Skeletal muscle tissue (tissue), 4 donors: ENCODE results near the gene SGMS2. TPM values are rescaled to one million over a fixed set of nuclear protein-coding genes. Genes with fewer than 3 reads are reported as not detected.

ENCODE experiments used
- H3K27ac ChIP-seq: one replicate; pipeline ENCODE4 v1.7.0; 2013; ENCODE audit warnings: mild to moderate bottlenecking, low read depth, low read length, inconsistent platforms
- H3K27me3 ChIP-seq, 3 donors: one replicate each; pipeline ENCODE4 v1.7.0; 2013; ENCODE audit warnings: low read length in 3 of 3; ENCODE audit not compliant: control insufficient read depth in 3 of 3, insufficient read depth in 3 of 3
- H3K36me3 ChIP-seq, 3 donors: one replicate each; pipeline ENCODE4 v1.7.0; 2013; ENCODE audit warnings: low read length in 3 of 3; ENCODE audit not compliant: control insufficient read depth in 3 of 3, insufficient read depth in 3 of 3
- H3K4me1 ChIP-seq, 3 donors: one replicate each; pipeline ENCODE4 v1.7.0; 2013; ENCODE audit warnings: low read length in 3 of 3, mild to moderate bottlenecking in 3 of 3; ENCODE audit not compliant: control insufficient read depth in 3 of 3, insufficient read depth in 3 of 3
- H3K4me3 ChIP-seq, 3 donors: one replicate each; pipeline ENCODE4 v1.7.0; 2013; ENCODE audit warnings: low read length in 3 of 3
- H3K9ac ChIP-seq, 3 donors: one replicate each; pipeline ENCODE4 v1.7.0; 2013; ENCODE audit warnings: low read length in 3 of 3, mild to moderate bottlenecking in 3 of 3, moderate library complexity in 2 of 3, low read depth in 1 of 3
- H3K9me3 ChIP-seq, 3 donors: one replicate each; pipeline ENCODE4 v1.7.0; 2013; ENCODE audit warnings: low read length in 3 of 3; ENCODE audit not compliant: control insufficient read depth in 3 of 3
- total RNA-seq: library from RNA; depleted of rRNA; stranded (reverse); fragments of >200 nt; gene quantifications from one replicate; pipeline ENCODE4 v1.2.3, GENCODE V29; 2014
- donor health status: Osteomylitis.

The SGMS2 gene
- total RNA-seq, 1 donor from 2014 or later, result 13.0 TPM

DNA sequence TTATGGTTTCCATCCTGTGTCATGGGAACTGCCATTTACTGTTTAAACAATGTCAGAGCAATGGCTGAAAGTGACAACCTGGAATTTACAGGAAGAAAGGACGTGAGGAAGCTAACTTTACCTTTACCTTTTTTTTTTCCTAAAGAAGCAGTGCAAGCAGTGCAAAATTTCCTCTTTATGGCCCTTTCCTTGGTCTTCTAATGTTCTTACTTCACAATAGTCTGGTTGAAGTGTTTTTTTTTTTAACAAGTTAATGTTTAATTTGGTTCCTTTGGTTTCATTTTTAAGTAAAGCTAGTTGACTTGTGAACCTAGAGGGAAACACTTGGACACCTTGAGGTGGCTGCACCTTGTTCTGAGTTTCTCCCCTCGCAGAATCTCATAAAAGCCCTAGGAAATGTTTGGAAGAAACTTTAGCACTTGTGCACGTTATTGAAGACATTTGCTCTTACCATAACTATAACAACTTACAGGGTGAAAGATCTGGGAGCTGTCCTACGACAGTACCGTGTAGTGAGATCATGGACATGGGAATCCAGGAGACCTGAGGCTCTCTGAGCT is 1.8 kb downstream of the SGMS2 start:
- Histone ChIP-seq H3K4me3 (peak overlapping the region in 2 of 3 donors; percentile 11 to 83), H3K27ac (no peak overlapping the region), H3K9ac (peak overlapping the region in 1 of 3 donors; percentile 54), H3K27me3 (no peaks in the 10 kb centered on the region), H3K9me3 (no peaks in the 10 kb centered on the region), H3K36me3 (no peaks in the 10 kb centered on the region), H3K4me1 (peaks cover 9 to 14% (median 12%) of the 10 kb centered on the region in 3 donors)

- H3K4me3 ChIP-seq, result no peak overlapping the region
- H3K9ac ChIP-seq, result no peak overlapping the region
- H3K4me1 ChIP-seq, result peaks cover 9 to 14% (median 12%) of the 10 kb centered on the region in 3 donors
- no peaks in the 10 kb centered on the region for H3K27me3 ChIP-seq
- no peak overlapping the region for H3K27ac ChIP-seq
- no peaks in the 10 kb centered on the region for H3K36me3 ChIP-seq
- no peaks in the 10 kb centered on the region for H3K9me3 ChIP-seq
These were observed 3.8 kb downstream of the SGMS2 start for GRCh38 chr4:107828315-107829090.

- Histone ChIP-seq H3K36me3 (no peaks in the 10 kb centered on the region), H3K4me1 (peaks cover 3 to 5% (median 3%) of the 10 kb centered on the region in 3 donors), H3K27me3 (no peaks in the 10 kb centered on the region), H3K9me3 (no peaks in the 10 kb centered on the region), H3K9ac (no peak overlapping the region), H3K27ac (no peak overlapping the region), H3K4me3 (no peak overlapping the region)
These were observed 6.4 kb downstream of the SGMS2 start for GRCh38 chr4:107831140-107831539.

DNA sequence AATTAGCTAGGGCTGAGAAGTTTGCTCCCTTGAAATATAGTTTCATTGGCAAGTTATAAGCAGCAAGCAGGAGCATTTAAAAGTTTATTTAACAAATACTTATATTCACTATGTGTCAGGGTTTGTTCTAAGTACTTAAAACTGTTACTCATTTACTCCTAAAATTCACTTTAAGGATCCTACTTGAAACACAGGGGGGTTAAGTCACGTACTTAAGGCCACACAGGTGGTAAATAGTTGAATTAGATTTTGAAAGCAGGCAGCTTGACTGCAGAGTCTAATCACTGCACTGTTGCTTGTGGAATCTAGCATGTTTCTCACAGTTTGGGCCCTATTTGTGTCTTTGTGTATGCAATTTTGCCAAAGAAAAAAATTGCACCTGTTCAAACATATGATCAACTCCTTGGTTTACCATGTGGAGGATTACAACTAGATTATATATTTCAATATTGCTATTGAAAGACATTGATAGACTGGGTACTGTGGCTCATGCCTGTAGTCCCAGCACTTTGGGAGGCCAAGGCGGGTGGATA is 7.6 kb downstream of the SGMS2 start:
- Histone ChIP-seq H3K36me3 (no peaks in the 10 kb centered on the region), H3K27ac (no peak overlapping the region), H3K4me1 (peaks cover 0 to 4% (median 0%) of the 10 kb centered on the region in 3 donors), H3K4me3 (no peak overlapping the region), H3K27me3 (no peaks in the 10 kb centered on the region), H3K9me3 (no peaks in the 10 kb centered on the region), H3K9ac (no peak overlapping the region)

DNA sequence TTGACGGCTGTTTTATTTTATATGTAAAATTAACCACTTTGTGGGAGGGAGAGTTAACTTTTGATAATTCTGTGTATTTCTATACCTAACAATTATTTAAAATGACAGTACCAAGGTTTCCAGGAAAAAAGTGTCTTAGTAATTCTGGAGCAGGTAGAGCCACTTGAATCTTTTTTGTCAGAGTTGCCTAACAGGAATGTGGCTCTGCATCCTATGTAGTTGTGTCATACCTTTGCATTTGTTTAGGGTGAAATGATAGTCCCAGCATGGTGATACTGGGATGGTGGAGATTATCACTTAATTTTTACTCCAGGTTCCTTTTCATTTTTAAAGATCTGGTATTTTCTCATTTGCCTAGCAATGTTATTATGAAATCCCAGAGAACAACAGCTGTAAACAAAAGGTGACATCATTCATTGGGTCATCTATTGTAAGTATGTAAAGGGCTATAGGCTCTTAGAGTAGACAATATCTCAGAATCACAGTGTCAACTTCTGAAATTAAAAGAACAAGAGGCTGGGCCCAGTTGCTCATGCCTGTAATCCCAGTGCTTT is 9.6 kb downstream of the SGMS2 start:
- no peak overlapping the region for H3K9ac ChIP-seq
- H3K9me3 ChIP-seq, result no peaks in the 10 kb centered on the region
- H3K4me3 ChIP-seq, result no peak overlapping the region
- no peaks in the 10 kb centered on the region for H3K36me3 ChIP-seq
- peaks cover 0 to 6% (median 0%) of the 10 kb centered on the region in 3 donors for H3K4me1 ChIP-seq
- no peak overlapping the region for H3K27ac ChIP-seq
- H3K27me3 ChIP-seq, result no peaks in the 10 kb centered on the region

DNA sequence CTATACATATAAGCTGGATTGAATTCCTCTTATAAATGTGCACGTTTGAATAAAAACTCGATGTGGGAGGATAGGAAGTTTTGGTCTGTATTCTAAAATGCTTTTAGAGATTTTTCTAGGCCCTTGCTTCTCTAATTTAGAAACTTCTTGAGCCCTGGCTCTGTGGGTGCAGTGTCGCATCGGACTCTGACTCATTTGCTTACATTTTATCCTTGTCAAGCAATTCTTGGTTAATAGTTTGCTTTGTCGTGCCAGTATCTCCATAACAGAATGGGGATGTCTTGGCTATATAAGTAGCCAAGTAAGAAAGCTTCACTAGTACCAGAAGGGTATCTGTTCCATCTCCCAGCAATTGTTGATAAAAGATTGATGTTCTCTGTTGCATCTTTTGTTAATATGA is 10.7 kb downstream of the SGMS2 start:
- Histone ChIP-seq H3K27ac (no peak overlapping the region), H3K4me3 (no peak overlapping the region), H3K36me3 (no peaks in the 10 kb centered on the region), H3K9me3 (no peaks in the 10 kb centered on the region), H3K9ac (no peak overlapping the region), H3K27me3 (no peaks in the 10 kb centered on the region), H3K4me1 (peaks cover 0 to 6% (median 0%) of the 10 kb centered on the region in 3 donors)

GRCh38 chr4:107837317-107837716 is 12.6 kb downstream of the SGMS2 start:
- Histone ChIP-seq H3K4me3 (no peak overlapping the region), H3K4me1 (peaks cover 0 to 6% (median 0%) of the 10 kb centered on the region in 3 donors), H3K27me3 (no peaks in the 10 kb centered on the region), H3K27ac (no peak overlapping the region), H3K9me3 (no peaks in the 10 kb centered on the region), H3K9ac (no peak overlapping the region), H3K36me3 (no peaks in the 10 kb centered on the region)

DNA sequence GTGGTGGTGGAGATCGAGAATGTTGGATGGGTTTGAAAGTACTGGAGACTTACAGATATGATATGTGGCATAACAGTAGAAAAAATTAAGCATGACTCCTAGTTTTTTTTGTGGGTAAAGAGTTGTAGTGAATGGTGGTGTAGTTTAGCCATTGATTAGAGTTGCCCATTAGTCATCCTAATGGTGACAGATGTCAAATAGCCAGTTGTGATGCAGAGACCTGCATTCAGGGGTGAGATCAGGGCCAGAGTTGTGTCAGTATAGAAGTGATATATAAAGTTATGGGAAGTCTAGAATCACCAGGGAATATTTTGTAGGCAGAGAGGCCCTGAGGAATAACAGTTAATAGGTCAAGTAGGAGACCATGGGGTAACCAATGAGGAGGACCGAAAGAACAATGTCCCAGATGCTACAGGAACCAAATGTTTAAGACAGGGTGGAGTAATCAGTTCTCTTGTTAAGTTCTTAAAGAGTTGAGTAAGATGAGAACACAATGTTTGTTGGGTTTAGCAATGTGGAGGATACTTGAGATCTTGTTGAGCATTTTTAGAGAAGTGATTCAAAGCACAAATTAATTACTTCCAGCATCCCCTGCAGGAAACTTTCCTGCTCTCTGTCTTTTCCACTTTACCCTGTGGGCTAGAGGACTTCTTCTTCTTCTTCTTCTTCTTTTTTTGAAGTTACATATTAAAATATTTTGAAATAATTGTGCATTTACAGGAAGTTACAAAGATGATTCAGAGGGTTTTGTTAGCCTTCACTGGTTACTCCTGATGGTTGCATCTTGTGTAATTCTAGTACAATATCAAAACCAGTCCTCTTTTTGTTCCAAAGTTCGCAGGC is 13.3 kb downstream of the SGMS2 start:
- no peak overlapping the region for H3K27ac ChIP-seq

DNA sequence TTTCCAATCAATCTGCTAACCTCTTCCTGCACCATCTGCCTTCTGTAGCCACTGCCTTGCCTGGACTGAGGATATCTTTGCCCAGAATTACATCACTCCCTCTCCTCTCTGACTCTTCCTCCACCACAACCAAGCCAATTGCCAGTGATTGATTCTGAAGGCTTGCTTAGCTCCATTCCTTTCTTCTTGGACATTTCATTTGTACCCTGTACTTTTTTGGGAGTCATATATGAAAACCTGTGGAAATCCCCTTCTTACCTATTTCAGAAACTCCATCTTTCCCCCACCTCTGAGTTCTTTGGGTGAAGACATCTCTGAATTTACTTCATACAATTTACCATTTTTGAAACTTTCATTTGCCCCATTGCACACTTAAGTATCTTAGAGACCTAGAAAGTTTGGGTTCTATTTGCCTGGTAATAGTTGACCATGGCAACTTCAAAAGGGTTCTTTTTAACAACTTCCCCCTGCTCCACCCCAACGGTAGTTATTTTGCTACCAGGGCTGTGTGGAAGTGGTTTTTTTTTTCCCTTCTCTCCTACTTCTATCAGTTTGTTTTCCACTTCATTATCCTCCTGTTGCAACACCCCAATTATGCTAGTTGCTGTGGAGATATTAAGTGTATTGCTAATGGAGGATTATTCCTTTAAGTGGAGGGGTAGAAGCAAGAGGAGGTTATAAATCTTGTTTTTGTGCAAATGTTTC is 14.3 kb downstream of the SGMS2 start:
- Histone ChIP-seq H3K4me1 (peaks cover 0 to 6% (median 0%) of the 10 kb centered on the region in 3 donors), H3K4me3 (no peak overlapping the region), H3K9ac (no peak overlapping the region), H3K9me3 (no peaks in the 10 kb centered on the region), H3K27me3 (no peaks in the 10 kb centered on the region), H3K36me3 (no peaks in the 10 kb centered on the region), H3K27ac (no peak overlapping the region)

More for the DNA sequence above, 13.3 kb downstream of the SGMS2 start:
- Histone ChIP-seq H3K27me3 (no peaks in the 10 kb centered on the region), H3K4me3 (no peak overlapping the region), H3K9me3 (no peaks in the 10 kb centered on the region), H3K4me1 (peaks cover 0 to 6% (median 0%) of the 10 kb centered on the region in 3 donors), H3K9ac (no peak overlapping the region), H3K36me3 (no peaks in the 10 kb centered on the region)
